Effector CD4-positive, alpha-beta T cell (primary cell): ENCODE results near the gene ADCY6.
A peak's percentile ranks its signal among the peaks of the same experiment; 100 is the strongest.

Source experiments
- DNase-seq: peaks from one replicate; pipeline ENCODE4 v3.0.0-alpha.2; 2020

The ADCY6 gene

DNA sequence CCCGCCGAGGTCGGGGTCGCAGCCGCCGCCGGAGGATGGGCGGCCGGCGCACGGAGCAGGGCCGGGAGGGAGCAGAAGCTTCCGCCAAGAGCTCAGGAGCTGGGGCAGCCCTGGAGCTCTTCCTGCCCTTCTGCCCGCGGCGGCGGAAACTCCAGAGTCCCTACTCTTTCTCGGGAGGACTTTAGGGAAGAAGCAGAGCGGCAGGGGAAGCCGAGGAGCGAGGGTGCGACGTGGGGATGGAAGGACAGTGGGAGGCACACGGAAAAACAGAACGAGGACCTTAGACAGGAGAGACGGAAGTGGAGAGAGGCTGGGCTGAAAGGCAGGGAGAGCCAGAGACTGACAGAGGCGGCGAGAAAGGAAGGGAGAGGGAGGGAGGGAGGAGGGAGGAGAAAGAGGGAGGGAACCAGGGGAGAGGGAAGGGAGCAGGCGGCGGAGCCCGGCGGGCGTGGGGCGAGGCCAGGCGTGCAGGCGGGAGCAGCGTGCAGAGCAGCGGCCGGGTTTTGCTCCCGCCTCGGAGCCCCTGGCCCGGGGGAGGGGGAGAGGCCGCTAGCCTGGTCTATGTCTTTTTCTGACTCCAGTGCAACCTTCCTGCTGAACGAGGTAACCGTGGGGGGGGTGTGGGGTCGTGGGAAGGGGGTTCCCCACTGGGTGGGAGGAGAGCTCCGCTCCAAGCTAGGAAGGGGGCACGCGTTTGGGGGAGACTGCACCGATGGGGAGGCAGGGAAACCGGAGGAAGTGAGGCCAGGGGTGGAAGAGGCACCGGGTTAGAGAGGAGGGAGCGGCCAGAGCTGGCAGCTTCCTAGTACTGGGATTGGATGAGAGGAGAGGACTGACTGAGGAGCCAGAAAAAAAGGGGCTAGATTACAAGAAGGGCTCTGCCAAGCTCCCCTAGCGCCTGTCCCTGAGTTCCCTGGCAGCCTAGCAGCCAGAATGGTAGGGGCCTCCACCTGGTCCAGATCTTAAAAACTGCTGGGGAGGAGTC, 26.5 kb upstream of the ADCY6 start:
- DNase-seq = no peak

DNA sequence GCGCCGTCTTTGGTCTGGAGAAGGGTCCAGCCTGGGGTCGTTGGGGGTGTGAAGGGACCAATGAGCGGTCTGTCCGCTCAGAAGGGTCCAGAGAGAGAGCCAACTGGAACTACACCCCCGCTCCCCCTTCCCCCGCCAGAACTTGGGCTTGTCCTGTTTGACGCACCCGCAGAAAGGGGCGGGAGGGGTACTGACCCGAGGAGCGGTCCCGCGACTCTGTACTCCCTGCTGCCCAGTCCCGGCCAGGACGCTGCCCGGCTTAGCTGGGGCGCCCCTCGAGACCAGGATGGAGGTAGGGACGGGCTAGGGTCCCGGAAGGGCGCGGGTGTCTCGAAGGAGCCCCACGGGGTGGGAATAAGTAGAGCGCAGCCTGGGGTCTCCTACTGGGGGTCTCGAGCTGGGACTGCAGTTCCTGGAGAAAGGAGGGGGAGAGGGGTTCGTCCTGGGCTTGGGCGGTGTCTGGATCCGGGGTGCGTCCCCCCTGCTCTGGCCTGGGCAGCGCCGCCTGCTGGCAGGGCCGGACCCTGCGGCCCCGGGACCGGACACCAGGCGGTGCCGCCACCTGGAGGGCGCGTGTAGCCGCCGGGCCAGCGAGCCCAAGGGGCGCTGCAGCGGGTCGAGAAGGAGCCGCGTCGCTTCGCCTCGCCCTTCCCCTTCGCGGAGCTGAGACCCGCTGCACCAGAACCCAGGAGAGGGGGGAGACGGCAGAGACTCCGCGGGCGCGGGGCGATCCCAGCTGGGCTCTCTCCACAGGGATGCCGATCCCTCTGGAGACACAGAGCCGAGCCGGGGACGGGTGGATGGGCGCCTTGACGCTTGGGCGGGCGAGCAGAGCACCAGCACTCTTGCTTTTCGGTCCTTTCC, 25.6 kb upstream of the ADCY6 start:
- DNase-seq = peak; percentile 63

DNA sequence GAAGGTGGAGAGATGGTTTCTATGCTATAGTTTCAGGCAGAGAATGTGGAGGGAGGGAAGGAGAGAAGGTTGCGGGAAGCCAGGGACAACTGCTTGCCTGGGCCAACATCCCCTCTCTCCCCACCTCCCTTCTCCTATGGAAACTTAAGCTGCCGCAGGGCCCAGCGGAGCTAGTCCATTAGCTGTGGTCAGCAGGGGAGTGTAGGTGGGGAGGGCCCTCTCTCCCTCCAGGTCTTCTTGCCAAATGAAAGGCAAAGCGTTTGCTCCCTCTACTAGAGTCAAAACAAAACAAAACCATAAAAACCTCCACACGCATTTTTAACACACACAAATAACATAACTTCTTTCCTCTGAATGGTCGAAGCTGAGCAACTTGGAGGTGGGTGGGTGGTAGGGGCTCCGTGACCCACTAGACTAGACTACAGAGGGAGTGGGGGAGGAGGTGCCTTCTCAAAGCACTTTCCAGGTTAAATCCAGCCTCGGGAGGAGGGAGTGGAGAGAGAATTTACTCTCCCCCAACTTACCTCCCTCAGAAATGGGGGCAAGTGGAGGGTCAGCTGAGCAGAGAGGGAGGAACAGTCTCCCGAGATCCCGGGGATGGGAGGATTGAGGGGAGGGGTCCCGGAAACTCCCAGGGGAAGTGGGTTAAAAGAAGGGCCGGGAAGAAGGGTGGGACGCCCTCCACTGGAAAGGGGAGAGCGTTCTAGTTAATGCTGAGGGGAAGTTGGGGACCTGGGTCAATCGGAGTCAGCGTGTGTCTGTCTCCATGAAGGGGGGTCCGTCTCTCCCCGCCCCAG, 24.8 kb upstream of the ADCY6 start:
- DNase-seq = no peak

DNA sequence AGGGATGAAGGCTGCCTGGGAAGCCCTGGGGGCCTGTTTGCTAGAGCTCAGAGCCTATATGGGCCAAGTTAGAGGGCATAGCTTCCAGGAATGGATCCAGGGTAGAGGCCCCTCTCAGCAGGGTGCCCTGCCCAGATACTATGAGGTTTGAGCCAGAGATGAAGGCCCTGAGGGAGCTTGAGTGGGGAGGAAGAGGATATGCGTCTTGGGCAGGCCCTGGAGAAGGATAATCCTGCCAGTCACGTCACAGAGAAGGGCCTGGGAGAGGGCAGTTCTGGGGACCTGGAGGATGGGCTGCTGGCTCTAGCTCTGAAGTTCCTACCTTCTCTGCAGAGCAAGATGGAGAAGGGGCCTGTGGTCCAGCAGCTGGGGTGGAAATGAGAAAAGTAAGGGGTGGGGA, 23.5 kb upstream of the ADCY6 start:
- no peak for DNase-seq

DNA sequence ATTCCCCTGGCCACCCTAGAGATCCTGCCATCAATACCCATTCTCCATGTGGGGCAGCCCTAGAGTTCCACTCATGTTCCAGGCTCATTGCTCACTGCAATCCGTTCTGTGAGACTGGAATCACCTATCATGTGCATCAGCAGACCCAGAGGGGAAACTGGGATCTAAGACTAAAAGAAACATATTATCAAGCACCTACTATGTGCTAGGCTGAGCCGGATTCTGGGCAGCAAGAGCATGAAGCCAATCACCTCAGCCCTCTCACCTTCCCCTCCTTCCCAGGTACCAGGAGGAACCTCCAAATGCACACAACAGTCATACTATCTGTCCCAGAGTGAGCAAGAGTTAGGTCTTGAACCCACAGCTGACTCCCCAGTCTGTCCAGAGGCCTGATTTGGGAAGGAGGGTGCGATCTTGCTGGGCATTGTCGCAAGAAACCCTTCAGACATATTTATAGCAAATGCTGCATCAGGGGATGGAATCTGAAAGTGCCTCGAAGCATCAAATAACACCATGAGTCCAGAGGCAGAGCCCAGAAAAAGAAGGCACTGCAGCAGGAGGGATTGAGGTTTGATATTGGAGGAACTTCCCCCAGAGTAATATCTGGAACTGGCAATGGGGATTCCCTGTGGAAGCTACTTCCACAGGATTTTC, 22.7 kb upstream of the ADCY6 start:
- DNase-seq = no peak

DNA sequence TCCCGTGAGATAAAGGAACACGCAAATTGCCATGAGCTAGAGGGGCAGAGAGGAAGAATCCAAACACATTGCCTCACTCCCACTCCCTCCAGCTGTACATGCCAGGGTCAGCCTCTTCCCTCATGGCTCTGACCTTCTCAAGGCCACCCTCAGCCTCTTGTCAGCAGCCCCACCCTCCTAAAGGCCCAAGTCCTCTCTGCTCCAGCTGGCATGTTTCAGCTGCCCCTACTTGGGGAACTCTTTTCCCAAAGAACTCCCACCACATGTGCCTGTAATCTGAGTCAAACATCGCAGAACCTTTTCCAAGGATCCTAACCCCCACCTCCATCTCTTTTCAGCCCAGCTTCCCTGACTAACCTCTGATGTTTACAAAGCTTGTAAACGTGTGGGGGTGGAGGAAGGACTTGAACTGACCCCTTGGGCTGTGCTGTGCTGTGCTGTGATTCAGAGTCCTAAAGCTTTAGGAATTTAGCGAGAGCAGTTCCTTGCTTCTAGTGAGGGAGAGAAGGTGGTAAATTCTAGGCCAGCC, 22.1 kb upstream of the ADCY6 start:
- DNase-seq = no peak

DNA sequence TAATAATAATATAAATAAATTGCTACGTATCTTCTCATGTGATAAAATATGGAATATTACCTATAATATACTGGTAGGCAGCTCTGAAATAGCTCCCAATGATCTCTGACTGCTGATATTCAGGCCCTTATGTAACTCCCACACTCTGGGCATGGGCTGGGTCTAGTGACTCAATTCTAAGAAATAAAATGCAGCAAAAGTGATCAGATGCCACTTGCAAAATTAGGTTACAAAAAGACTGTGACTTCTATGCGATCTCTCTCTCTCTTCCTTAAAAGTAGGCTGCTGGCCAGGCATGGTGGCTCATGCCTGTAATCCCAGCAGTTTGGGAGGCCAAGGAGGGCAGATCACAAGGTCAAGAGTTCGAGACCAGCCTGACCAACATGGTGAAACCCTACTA, 19.1 kb upstream of the ADCY6 start:
- no peak for DNase-seq

DNA sequence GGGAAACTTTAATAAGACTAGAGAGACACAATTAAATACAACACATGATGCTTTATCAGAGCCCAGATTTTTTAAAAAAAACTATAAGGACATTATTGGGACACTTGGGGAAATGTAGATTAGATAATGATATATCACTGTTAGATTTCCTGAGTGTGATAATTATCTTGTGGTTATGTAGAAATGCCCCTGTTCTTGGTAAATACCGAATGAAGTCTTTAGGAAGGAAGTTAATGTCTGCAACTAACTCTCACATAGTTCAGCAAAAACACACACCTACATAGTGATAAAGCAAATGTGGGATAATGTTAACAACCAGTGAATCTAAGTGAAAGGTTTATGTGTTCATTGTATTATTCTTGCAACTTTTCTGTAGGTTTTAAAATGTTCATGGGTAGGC, 14.8 kb upstream of the ADCY6 start:
- no peak for DNase-seq

DNA sequence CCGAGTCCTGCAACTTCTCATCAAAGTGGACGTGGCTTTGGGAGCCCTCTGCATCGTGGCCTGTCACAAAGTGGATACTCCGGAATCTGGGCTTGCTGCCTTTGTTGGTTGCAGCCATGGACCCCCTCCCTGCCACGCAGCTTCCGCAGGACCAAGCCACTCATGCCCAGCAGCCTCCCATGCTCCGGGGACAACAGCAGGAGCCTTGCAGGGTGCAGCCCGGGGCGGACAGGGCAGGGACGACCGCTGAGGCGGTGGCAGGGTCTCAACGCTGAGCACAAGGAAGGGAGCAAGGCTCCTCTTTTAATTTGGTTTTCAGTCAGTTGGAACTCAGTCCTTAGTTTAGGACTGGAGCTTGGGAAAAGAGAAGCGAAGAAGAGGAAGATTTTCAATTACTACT, 12.1 kb upstream of the ADCY6 start:
- DNase-seq = no peak

DNA sequence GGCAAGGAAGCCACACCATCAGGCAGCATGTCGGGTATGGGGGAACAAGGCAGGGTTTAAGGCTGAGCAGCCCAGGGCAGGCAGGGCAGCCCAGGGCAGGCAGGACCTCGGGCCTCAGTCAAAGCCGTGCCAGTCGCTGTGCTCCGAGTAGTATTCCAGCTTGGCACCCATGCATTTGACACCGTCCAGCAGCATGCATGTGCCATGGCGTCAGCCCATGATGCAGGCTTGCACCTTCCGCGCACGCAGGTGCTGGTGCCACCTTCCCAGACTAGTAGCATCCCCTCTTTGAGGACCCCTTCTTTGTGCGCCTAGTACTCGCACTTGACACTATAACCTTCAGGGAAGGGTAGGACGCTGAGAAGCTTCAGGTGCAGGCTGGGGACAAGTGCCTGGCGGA, 11.6 kb upstream of the ADCY6 start:
- DNase-seq = no peak

DNA sequence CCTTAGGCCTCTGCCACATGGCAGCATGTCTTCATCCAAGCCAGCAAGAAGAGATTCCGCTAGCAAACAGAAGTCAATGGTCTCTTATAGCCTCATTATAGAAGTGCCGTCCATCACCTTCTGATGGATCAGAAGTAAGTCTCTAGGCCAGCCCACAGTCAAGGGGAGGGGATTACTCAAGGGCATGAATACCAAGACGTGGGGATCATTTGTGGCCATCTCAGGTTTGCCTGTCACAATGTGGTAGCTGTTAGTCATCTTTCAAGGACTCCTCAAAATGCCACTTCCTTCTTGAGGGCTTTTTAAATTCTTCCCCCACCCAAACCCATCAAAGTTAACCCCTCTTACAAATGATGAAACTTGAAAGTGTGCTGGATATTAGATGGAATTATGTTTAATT, 8.1 kb upstream of the ADCY6 start:
- DNase-seq = no peak

DNA sequence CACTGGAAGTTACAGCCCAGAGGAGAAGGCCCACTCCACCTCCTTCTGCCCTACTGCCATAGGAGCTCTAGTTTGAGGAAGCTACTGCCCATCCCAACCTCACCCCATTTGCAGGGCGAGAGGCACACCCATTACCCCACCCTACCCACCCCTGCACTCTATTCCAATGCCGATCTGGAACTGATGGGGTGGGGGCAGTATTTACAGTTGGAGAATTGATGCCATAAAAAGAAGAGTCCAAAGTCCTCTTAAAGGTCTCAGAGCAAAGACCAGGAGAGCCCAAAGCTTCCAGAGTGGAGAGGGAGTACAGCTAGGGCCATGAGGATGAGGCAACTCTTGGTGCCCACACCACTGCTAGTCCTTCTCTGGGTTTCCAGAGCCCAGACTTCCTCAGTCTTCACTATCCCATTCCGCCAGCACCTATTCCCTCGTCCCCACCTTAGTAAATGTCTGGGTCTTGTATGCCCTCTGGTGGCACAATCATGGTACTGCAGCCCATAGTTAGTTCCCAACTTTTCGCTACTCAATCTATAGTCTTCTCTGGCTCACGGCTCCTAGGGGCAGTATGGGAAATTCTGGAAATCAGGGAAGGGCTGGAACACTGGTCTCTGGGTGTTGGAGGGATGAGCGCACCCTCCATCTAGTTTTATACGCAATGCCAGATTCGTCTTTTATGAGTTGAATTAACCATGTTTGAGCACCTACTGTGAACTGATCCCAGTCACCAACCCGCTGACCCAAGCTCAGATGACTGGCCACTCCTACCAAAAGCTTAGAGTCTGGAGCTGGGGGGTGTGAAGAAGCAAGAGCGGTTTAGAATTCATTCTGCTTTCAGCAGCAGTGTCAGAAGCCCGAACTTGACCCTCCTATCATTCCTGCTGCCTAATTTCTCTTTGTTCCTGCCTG, 6.9 kb upstream of the ADCY6 start:
- peak; percentile 35 for DNase-seq

DNA sequence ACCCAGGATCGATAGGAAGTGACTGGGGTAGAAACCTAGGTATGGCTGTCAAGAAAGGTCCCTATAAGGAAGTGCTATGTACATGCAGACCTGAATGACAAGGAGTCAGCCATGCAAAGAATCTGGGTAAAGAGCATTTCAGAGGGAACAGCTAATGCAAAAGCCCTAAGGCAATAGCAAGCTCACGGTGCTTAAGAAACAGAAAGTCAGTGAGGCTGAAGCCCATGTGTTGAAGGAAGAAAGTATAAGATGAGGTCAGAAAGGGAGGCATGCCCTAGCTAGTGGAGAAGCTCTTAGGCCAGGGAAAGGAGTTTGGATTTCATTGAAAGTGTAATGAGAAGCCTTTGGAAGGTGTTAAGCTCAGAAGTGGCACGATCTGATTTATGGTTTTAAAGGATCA, 6.0 kb upstream of the ADCY6 start:
- no peak for DNase-seq

DNA sequence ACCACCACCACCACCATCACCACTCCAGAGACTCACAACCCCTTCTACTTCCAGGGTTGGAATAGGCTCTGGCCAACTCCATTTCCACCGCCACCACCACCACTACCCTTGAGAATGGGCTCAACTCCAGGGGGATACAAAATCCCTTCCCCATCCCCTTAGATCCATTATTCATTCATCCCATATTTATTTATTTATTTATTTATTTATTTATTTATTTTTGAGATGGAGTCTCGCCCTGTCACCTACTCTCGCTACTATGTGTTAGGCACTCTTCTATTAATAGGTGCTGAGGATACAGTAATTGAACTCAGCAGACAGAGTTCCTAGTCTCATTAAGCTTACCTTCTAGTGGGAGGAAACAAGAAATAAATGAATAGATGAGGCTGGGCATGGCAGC, 4.8 kb upstream of the ADCY6 start:
- no peak for DNase-seq

DNA sequence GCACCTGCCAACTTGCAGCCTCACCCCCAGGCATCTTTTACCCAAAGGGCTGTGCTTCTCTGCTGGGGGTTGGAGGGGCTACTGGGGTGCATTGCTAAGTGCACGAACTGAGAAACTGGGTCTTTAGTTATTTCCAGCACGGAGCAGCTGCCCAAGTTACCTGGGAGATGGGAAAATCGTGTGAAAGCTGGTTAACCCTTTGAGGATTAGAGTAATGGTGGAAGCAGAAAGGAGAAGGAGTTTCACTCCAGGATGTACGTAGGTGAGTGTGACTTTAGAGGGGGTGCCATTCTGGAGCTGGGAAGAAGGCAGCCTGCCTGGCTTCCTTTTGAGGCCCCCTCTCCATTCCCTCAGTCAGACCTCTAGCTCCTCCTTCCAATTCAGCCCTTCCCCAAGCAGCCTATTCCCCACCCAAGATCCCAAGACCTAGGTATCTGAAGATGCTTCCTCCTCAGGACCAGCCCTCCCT, 1.0 kb upstream of the ADCY6 start:
- DNase-seq = no peak

DNA sequence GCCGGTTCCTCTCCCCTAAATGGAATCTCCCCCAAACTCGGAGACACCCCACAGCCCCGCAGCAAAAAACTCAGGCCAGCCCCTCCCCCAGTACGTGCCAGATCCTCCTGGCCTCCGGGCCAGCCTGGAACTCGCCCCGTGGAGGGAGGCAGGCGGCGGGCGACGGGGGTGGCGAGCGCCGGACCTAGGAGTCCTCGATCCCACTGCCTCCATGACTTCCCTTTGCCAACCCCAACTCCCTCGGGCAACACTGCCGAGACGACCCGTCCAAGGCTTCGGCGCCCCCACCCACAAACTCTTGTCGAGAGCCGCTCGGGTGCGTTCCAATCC, 400 bp downstream of the ADCY6 start:
- DNase-seq = no peak

DNA sequence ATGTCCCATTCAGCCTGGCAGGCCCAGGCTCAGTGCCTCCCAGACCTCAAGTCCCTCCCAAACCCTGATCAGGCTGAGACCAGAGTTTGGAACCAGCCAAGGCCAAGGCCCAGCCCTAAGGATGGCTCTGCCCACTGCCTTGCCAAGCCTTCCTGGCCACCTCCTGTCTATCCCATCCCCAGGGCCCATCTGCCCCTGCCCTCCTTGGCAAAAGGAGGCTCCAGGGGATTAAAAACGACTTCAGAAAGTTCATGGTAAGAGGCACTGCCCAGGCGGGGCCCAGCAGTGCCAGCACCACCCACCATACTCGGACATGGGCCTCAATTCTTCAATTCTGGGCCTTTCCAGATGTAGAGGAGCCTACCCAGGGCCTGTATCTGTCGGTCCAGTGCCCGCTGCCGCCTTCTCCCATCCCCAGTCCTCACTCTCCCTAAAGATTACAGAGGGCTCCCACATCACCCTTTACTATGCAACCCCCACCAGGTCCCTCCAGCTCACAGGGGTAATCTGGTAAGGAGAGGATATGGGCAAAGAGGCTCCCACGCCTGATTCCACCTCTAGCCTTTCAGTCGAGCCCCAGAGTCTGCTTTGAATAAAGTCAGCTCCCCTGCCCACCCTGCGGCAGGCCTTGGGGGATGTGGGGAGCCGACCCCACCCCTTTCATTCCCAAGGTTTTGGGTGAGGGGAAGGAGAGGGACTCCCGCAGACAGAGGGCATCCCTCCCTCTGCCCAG, 932 bp downstream of the ADCY6 start:
- DNase-seq = no peak

DNA sequence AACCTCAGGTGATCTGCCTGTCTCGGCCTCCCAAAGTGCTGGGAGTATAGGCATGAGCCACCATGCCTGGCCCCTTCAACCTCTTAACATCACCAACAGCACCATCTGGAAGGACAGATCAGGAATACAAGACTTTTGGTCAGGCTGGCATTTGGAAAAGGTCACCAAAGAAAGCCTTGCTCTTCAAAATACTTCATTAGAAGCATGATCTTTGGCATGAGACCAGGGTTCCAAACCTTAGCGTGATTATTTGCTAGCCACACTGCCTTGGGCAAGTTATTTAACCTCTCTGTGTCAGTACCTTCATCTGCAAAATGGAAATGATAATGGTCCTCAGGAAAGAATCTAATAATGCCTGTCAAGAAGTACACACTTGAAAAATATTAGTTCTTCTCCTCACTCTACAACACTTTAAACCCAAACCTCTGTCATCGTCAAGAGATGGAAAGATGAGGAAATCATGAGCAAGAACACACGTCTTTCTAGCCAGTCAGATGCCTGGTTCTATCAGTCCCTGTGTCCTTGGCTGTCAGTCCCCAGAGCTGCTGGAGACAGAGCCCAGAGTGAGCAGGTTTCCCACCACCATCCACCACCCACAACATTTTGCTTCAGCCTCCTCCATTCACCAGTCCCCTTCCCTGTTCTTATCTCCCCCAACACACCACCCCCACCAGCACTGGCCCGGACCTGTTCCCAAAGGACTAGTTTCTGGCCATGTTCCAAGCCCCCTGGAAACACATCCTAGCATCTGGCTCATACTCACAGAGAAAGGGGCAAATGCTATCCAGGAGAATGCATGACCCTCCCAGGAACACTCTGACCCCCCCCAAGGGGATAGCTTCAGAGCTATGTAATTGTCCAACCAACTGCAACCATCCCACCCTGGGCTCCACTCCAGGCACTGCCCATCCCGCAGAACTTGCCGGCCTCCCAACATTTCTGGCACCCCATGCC, 2.0 kb downstream of the ADCY6 start:
- no peak for DNase-seq

DNA sequence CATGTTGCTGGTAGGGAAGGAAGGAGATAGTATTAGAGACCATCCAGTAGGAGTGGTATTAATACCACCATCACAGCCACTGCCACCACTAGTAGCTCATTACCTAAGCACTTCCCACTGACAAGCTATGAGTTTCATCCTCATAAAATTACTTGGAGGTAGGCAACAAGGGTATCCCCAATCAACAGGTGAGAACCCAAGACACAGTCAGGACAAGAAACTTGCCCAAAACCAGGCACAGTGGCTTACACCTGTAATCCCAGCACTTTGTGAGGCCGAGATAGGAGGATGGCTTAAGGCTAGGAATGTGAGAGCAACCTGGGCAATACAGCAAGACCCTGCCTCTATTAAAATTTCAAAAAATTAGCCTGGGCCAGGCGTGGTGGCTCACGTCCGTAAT, 5.5 kb downstream of the ADCY6 start:
- no peak for DNase-seq
